Inflammatory macrophage treated with lipopolysaccharide for 1 hour (primary cell): Measurements from ENCODE around the gene TH.
"Not testable (repeated sequence)": the region's sequence is repeated elsewhere in the genome, so short reads cannot be mapped to it uniquely, and the experiment has no call there.

Source experiments
- DNase-seq, 2 donors: peaks; one replicate each; pipeline ENCODE4 v3.0.0-alpha.2; 2020 to 2022

The TH gene

GRCh38 chr11:2194877-2195755, 23.5 kb upstream of the TH start:
- DNase-seq = peak in 1 of 2 donors; percentile 63

GRCh38 chr11:2193888-2194595, 22.4 kb upstream of the TH start:
- DNase-seq = not testable (repeated sequence)

DNA sequence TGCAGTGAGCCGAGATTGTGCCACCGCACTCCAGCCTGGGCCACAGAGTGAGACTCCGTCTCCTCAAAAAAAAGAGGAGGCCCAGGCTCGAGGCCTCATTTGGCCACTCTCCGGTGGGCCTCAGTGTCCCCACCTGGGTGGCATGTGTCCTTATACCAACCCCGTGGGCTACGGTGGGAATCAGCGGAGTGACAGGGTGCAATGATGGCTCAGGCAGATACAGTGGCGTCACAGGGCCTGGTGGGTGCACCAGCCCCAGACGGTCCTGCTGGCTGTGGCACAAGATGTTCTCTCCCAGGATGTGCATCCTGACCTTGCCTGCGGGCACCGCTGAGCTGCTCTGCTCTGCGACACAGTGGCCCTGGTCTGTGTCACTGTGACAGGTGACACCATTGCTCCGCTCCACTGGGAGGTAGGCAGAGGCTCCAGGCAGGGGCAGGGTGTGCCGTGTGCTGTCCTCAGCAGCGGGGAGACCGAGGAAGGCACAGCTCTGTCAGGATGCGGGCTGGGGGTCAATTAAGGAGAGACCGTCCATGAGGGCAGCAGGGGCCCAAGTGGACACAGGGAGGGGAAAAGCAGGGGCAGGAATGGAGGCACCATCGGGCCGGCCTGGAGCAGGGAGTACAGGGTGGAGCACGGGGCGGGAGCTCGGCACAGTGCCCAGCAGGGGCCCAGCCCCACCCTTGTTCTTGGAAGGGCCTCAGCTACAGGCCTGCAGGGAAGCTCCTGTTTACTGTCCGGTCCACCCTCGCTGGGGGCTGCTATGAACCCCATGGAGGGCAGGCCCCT, 21.7 kb upstream of the TH start:
- DNase-seq = no peak

DNA sequence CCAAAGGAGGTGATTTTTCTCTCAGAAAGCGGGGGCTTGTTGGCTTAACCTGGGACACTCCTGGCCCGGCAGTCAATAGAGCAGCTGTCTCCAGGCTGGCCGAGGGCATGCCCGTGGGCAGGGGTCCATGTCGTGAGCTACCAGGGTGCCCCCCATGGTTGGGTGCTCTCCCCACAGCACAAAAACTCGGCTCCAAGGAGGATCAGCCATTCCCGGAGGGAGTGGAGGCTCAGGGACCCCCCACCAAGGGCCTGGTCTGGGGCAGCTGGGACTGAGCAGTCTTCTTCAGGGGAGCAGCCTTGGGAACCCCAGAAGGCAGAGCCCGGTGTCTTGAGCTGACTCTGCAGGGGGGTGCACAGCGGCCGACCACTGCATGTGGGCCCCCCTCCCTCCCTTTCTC, 20.8 kb upstream of the TH start:
- no peak for DNase-seq

DNA sequence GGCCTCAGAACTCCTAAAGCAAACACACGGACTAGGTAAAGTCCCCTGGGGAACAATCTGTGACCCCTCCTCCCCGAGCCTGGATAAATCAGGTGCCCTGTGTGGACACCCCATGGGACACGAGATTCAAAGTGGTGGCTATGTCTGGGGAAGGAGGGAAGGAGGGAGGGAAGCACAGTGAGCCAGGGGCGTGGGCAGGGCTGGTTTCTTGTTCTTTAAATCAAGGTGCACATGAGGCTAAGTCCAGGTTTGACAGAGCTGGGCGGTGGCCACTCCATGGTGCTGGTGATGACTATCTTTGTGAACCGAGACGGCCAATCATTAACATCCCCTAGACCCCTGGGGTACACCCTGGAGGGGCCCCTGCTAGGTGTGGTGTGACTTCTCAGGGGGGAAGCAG, 20.3 kb upstream of the TH start:
- DNase-seq = no peak

DNA sequence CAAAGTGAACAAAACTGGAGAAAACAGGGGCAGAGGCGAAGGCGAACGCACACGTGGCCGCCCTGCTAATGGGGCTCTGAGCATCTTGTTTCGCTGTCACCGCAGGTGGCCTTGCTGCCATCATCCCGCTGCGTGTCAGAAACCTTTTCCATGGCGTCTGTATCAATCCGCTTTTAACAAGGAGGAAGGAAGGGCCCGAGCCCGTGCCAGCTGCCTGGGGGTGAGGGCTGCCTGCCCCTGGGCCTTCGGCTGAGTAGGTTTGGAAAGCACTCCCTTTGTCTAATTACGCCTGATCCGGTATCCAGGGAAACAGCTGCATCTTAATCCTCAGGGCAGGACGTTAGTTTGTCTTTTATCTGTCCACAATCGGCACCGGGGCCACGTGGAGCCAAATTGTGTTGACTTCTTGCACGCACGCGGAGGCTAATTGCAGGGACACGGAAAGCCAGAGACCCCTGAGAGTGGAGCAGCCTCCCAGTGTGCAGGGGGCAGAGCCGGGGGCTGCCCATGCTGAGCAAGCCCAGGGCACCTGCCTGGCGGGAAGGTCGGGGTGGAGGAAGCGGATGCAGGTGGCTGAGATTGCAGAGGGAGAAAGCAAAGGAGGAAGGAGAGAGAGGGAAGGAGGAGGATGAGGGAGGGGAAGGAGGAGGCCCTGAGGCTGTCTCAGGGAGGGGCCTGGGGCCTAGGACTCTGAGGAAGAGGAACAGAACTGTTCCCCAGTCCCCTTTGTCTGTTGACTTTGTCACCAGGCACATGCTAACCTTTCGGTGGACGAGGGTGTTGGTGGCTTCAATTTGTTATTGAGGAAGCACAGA, 19.2 kb upstream of the TH start:
- peak; percentile 37 to 60 for DNase-seq

DNA sequence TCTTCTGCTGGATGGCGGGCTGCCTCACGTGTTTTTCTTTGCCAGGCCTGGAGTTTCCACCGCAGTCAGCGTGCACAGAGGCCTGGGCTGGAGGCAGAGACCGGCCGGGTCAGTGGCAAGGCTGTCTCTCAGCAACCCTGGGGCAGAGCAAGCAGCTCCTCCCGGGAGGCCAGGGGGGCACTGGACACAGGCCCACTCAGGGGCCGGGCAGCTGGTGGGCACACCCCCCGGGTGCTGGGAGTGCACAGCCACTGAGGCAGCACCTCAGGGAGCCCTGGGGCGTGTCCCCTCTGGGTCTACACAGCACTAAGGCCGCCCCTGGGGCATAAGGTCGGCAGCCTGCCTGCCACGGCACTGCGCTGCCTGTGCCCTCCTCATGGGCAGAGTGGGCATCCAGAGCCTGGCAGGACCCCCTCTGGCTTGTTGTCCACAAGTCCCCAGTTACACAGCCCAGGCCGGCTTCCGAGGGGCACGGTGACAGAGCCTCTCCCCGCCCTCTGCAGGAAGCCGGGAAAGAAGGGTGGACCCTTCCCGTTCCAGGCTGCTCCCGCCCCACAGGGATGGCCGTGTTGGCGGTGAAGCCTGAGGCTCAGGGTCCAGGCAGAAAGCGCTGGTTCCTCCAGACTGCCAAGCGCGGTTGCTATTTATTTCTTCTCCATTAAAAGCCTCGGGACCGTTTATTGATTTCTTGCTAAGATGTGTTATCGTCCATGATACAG, 18.5 kb upstream of the TH start:
- DNase-seq = no peak

DNA sequence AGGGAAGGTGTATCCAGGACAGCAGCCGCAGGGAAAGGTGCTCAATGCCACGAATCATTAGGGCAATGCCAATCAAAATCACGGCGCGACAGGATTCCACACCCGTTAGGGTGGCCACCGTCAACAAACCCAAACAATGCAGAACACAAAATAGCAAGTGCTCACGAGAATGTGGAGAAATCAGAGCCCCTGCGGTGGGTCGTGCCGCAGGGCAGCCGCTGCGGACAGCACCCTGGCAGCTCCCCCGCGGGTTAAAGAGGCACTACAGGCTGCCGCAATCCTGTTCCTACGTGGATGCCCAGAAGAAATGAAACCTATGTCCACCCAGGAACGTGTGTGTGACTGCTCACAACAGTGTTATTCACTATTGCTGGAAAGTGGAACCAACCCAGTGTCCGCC, 17.1 kb upstream of the TH start:
- DNase-seq = no peak

DNA sequence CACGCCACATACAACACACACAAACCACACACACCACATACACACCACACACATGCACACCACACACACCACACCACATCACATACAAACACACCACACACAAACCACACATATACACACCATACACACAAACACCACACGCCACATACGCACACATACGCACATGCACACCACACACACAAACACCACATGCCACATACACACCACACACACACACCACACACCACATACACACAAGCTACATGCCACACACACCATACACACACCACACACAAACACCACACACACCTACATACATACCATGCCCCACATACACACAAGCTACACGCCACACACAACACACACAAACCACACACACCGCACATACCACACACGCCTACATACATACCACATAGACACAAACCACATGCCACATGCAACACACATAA, 15.7 kb upstream of the TH start:
- DNase-seq = no peak

GRCh38 chr11:2186669-2187279, 15.2 kb upstream of the TH start:
- DNase-seq = peak in 1 of 2 donors; percentile 44

DNA sequence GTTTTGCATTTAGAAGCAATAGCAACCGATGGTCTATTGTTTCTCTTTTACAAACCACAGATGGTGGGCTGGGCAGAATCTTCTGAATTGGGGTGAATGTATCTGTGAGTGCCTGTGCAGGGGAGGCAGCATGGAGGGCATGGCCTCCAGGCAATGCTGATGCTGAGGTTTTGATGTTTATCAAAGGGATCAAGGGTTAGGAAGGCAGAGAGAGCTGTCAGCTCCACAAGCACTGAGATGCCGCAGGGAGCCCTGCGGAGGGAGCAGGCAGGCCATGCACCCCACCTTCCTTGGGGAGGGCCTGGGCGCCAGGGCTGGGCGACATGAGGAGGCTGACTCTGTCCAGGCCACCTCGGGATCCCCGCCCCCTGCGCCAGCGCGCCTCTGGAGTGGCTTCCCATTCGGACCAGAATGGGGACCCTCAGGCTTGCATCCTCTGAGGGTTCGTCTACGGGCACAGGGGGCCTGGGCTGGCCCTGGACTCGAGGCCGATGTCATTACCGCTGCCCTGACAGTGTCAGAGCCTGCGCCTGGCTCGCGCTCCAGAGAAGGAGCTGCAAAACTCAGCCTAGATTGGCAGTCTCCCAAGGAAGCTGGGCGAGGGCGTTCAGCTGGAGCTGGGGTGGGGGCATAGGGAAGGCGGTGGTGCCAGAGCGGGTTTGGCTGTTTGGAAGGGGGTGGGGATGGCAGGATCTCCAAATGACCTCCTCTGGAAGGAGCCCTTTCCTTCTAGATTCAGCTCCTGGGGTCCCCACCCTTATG, 13.9 kb upstream of the TH start:
- no peak for DNase-seq

DNA sequence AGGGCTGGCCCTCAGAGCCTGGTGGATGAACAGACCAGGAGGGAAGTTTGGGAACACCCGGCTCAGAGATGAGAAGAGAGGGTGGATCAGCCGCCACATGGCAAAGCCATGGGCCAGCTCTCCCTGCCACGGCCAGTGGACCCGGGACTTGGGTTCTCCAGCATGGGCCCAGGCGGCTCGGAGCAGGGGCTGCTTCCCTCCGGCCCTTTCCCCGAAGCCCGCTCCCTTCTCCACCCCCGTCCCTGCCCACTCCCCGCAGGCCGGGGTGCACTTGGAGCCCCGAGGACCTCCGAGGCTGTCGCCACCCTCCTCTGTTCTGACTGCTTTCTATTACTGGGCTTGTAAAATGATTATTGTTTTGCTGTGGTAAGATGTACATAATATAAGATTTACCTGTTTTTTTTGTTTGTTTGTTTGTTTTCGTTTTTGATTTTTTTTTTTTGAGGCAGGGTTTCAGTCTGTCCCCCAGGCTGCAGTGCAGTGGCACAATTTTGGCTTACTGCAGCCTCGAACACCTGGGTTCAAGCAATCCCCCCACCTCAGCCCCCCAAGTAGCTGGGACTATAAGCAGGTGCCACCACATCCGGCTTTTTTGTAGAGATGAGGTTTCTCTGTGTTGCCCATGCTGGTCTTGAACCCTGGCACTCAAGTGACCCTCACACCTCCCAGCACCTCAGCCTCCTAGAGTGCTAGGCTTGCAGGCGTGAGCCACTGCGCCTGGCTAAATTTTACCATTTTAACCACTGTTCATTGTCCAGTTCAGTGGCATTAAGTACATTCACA, 11.3 kb upstream of the TH start:
- DNase-seq = no peak

GRCh38 chr11:2182075-2182474, 10.5 kb upstream of the TH start:
- no peak for DNase-seq

GRCh38 chr11:2180789-2181370, 9.3 kb upstream of the TH start:
- DNase-seq = no peak

- no peak for DNase-seq
Observed at GRCh38 chr11:2180347-2180746, 8.7 kb upstream of the TH start.

DNA sequence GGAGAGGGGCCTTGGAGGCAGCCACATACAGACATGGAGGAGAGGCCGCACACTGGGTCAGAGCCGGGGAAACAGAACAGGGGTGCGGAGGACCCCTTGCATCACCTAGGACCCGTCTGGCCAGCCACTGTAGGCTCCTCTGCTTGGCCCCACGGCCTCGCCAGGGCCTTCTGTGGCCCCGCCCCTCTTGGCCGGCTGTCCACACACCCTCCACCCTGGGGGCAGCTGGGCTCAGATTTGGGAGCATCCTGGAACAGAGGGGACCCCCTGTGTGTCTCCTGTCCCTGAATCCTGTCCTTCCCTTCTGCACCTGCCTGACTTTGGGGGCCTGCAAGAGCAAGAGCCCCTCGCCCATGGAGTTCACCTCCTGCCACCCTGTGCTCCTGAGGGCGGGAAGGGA, 7.9 kb upstream of the TH start:
- no peak for DNase-seq

- no peak for DNase-seq
Observed at GRCh38 chr11:2178906-2179494, 7.4 kb upstream of the TH start.

- DNase-seq = not testable (repeated sequence)
Observed at GRCh38 chr11:2178055-2178773, 6.6 kb upstream of the TH start.
